ENCODE data around the gene MRPL33.

GRCh38 chr2:27738349-27739057 lies 33.0 kb upstream of the MRPL33 start:
- TF ChIP-seq CTCF (IDR thresholded peaks at IDR 0.05; ENCODE audit: low read depth, low read length, missing input control) (no peak), GABPA (IDR thresholded peaks at IDR 0.05 in 1 of 2, conservative IDR thresholded peaks at IDR 0.05 in 1 of 2) (no peak), ZBTB33 (IDR thresholded peaks at IDR 0.05) (peak; percentile 17), REST (IDR thresholded peaks at IDR 0.05) (peak; percentile 75), TAF1 (conservative IDR thresholded peaks at IDR 0.05) (no peak), RAD21 (IDR thresholded peaks at IDR 0.05) (no peak)
